ENCODE measurements around the gene SMG9. TPM values are rescaled to one million over a fixed set of nuclear protein-coding genes. Genes with fewer than 3 reads are reported as not detected.

Gene SMG9
- total RNA-seq, 2 experiments from 2014 or later: 34.7 to 38.2 TPM

DNA sequence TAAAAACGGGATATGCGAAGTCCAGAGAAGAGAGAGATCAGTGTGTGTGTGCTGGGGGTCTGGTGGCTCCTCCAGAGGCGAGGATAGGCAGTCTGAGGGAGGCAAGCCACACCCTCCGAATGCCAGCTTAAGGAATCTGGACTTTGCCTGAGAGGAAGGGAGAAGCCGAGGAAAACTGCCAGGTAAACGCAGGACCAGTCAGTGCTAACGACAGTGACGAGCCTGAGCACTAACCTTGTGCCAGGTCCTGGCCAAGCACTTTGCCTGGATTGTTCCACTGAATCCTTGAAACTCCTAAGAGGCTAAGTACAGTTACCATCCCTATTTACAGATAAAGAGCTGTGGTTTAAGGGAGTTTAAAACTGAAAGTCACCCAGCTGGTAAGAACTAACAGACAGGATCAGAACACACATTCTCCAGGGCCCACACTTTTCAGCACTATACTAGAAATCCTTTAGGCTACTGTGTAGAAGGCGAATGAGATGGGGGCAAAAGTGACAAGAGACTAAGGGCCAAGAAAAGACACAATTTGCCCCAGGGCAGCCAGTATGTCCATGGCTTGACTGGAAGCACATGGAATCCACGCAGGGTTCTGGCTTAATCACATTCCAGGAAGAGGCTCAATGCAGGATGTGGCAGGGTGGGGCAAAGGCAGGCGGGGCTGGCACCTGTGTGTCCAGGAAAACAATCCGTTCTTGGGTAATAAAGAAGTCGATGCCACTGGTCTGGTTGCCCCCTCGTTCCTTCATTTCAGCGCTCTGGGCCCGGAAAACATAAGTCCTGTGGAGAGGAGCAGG, 15.1 kb downstream of the SMG9 start:
- Histone ChIP-seq H3K4me1 (ENCODE audit: insufficient read depth, low read length) (peaks cover 6% of the 10 kb centered on the region), H3K9me3 (ENCODE audit: control insufficient read depth in 1 of 2, insufficient read depth in 1 of 2, low read length in 2 of 2) (no peaks in the 10 kb centered on the region), H3K4me3 (ENCODE audit: low read length) (no peak overlapping the region), H3K27me3 (ENCODE audit: control insufficient read depth in 1 of 2, insufficient read depth in 2 of 2, low read length in 2 of 2) (no peaks in the 10 kb centered on the region), H3K27ac (ENCODE audit: low read depth in 1 of 2, low read length in 2 of 2) (no peak overlapping the region), H3K36me3 (ENCODE audit: insufficient read depth, low read length) (peaks cover 88% of the 10 kb centered on the region)
- no peaks in the 10 kb centered on the region for H3K27me3 Mint-ChIP-seq
- H3K9me3 Mint-ChIP-seq: no peaks in the 10 kb centered on the region
- TF ChIP-seq, protein P1, sequence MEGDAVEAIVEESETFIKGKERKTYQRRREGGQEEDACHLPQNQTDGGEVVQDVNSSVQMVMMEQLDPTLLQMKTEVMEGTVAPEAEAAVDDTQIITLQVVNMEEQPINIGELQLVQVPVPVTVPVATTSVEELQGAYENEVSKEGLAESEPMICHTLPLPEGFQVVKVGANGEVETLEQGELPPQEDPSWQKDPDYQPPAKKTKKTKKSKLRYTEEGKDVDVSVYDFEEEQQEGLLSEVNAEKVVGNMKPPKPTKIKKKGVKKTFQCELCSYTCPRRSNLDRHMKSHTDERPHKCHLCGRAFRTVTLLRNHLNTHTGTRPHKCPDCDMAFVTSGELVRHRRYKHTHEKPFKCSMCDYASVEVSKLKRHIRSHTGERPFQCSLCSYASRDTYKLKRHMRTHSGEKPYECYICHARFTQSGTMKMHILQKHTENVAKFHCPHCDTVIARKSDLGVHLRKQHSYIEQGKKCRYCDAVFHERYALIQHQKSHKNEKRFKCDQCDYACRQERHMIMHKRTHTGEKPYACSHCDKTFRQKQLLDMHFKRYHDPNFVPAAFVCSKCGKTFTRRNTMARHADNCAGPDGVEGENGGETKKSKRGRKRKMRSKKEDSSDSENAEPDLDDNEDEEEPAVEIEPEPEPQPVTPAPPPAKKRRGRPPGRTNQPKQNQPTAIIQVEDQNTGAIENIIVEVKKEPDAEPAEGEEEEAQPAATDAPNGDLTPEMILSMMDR (IDR thresholded peaks at IDR 0.05): no peak
- ChIA-PET POLR2A (no interaction called here), CTCF (no interaction called here)
- no peak overlapping the region for H3K27ac Mint-ChIP-seq
- H3K4me3 Mint-ChIP-seq: no peak overlapping the region
- ATAC-seq (ENCODE audit: poor library complexity) (no peak), DNase-seq (no peak)
- no peaks in the 10 kb centered on the region for H3K4me1 Mint-ChIP-seq (ENCODE audit: low read depth)
- H3K36me3 Mint-ChIP-seq (ENCODE audit: low read depth): peaks cover 89% of the 10 kb centered on the region
- intact Hi-C loops (cut with DNase I, micrococcal nuclease): loop anchor here in 1 of 2 experiments (5.0 kb wide), 1 partner anchor 67 kb away; the partner anchor contains the start of gene PLAUR

DNA sequence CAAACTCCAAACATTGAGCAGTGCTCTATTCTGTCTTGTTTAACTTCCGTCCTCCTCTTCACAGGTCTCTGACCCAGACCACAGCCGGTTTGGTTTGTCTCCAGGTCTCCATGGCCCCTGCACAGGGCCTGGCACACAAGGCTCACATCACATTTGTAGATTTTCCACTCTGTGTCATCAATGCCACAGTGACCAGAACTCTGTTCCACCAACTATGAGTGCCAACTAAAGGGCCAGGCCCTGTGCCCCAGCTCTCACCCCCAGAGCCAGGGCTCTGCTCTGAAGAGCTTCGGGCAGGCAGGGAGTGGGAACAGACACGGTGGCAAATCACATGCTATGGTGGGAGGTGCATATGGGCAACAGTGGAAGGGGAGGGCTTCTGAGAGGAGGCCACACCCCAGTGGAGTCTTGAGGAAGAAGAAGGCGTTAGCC, 16.0 kb downstream of the SMG9 start:
- H3K4me1 ChIP-seq (ENCODE audit: insufficient read depth, low read length): peaks cover 6% of the 10 kb centered on the region
- no peaks in the 10 kb centered on the region for H3K27me3 ChIP-seq (ENCODE audit: control insufficient read depth in 1 of 2, insufficient read depth in 2 of 2, low read length in 2 of 2)
- intact Hi-C loops (cut with DNase I, micrococcal nuclease): no loop called here
- no peak overlapping the region for H3K4me3 Mint-ChIP-seq
- no peaks in the 10 kb centered on the region for H3K27me3 Mint-ChIP-seq
- H3K4me1 Mint-ChIP-seq (ENCODE audit: low read depth): no peaks in the 10 kb centered on the region
- no peaks in the 10 kb centered on the region for H3K9me3 ChIP-seq (ENCODE audit: control insufficient read depth in 1 of 2, insufficient read depth in 1 of 2, low read length in 2 of 2)
- H3K36me3 Mint-ChIP-seq (ENCODE audit: low read depth): peaks cover 89% of the 10 kb centered on the region
- TF ChIP-seq, protein P1 (IDR thresholded peaks at IDR 0.05): no peak
- no peak overlapping the region for H3K4me3 ChIP-seq (ENCODE audit: low read length)
- peaks cover 88% of the 10 kb centered on the region for H3K36me3 ChIP-seq (ENCODE audit: insufficient read depth, low read length)
- H3K27ac Mint-ChIP-seq: no peak overlapping the region
- DNase-seq: no peak
- no peaks in the 10 kb centered on the region for H3K9me3 Mint-ChIP-seq
- ChIA-PET POLR2A (no interaction called here), CTCF (no interaction called here)
- no peak for ATAC-seq (ENCODE audit: poor library complexity)
- no peak overlapping the region for H3K27ac ChIP-seq (ENCODE audit: low read depth in 1 of 2, low read length in 2 of 2)

DNA sequence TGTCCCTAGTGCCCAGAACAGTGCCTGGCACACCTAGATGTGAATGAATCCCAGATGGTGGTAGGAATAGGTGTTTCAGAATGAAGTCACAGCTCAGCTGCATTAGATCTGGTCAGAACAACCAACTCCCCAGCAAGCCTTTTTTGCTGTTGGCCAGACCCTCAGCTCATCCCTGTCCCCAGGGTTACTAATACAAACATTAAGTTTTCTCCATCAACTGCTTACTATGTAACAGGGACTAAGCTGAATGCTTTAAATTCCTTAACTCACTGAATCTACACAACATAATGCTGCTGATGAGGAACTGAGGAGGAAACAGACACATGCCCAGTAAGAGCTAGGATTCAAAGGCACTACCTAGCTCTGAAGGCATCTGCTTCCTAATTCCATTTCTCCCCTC, 18.8 kb downstream of the SMG9 start:
- H3K36me3 ChIP-seq (ENCODE audit: insufficient read depth, low read length): peaks cover 91% of the 10 kb centered on the region
- Mint-ChIP-seq H3K4me1 (ENCODE audit: low read depth) (no peaks in the 10 kb centered on the region), H3K27ac (no peak overlapping the region), H3K36me3 (ENCODE audit: low read depth) (peaks cover 91% of the 10 kb centered on the region), H3K4me3 (no peak overlapping the region), H3K9me3 (no peaks in the 10 kb centered on the region), H3K27me3 (no peaks in the 10 kb centered on the region)
- H3K4me3 ChIP-seq (ENCODE audit: low read length): no peak overlapping the region
- H3K4me1 ChIP-seq (ENCODE audit: insufficient read depth, low read length): peaks cover 6% of the 10 kb centered on the region
- TF ChIP-seq, protein P1 (IDR thresholded peaks at IDR 0.05): no peak
- H3K27ac ChIP-seq (ENCODE audit: low read depth in 1 of 2, low read length in 2 of 2): no peak overlapping the region
- POLR2A ChIA-PET: interaction anchor here (0.7 kb wide), 1 partner anchor 10 kb away, joined by 3 read pairs; no protein-coding TSS in a partner anchor
- intact Hi-C loops (cut with DNase I, micrococcal nuclease): no loop called here
- no peaks in the 10 kb centered on the region for H3K9me3 ChIP-seq (ENCODE audit: control insufficient read depth in 1 of 2, insufficient read depth in 1 of 2, low read length in 2 of 2)
- CTCF ChIA-PET: interaction anchor here (1.9 kb wide), 1 partner anchor 9 kb away, joined by 7 read pairs; no protein-coding TSS in a partner anchor
- DNase-seq (no peak), ATAC-seq (ENCODE audit: poor library complexity) (no peak)
- no peaks in the 10 kb centered on the region for H3K27me3 ChIP-seq (ENCODE audit: control insufficient read depth in 1 of 2, insufficient read depth in 2 of 2, low read length in 2 of 2)

Measured in CD4-positive, alpha-beta T cell (primary cell).